22Rv1 (cell line): Measurements from ENCODE around the gene BNC2.

ENCODE experiments used
- CTCF ChIP-seq: fragments of 450-650 bp; IDR thresholded peaks from 2 replicates; pipeline ENCODE4 v1.5.1; 2017; ENCODE audit warnings: mild to moderate bottlenecking
- ZFX ChIP-seq: fragments of 450-650 bp; IDR thresholded peaks from 2 replicates; pipeline ENCODE4 v1.6.1; 2017; ENCODE audit warnings: antibody characterized with exemption, borderline replicate concordance

- TF ChIP-seq ZFX (no peak), CTCF (no peak)
Measured at GRCh38 chr9:16377311-16377710, 493.2 kb downstream of the BNC2 start.
